HG03060 (cell line): ENCODE measurements around the gene MTF1.
"Not testable (repeated sequence)": the region's sequence is repeated elsewhere in the genome, so short reads cannot be mapped to it uniquely, and the experiment has no call there.

ENCODE experiments used
- ATAC-seq: cut with Tn5 transposase; IDR thresholded peaks from one replicate; pipeline ENCODE4 v1.9.1; 2021; ENCODE audit warnings: low read depth, moderate number of reproducible peaks; ENCODE audit not compliant: unreplicated experiment

MTF1 gene

DNA sequence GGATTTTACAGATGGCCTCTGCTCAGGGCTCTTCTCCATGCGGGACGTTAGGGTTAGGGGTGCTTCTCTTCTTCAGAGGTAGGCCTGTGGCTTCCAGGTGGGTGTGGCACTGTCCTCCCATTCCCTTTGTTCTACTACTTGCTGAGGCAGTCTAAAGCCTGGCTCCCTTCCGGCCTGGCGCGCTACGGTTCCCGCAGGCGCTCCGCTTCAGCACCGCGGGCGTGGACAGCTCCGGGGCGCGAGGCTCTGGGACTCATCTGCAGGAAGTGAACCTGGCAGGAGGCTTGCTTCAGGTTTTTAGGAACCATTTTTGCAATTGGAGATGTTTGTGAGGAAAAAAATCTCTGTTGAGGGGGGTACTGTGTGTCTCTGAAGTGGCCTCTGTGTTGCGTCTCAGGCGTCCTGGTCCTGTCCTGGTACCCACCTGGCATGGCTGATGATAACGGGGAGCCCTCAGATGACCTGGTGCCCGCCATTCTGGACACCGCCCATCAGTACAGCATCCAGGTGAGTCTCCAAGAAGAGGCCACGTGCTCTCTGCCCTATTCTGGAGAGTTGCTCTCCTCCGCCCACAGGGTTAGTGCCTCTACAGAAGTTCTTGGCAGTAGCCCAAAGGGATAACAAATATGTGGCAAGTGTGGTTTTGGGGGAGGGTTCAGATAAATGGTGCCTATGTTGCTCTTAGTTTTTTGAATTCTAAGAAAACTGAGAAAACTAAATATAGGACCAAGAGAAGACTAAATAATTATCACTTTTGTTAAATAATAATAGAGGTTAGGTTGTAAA, 63.9 kb downstream of the MTF1 start:
- no peak for ATAC-seq

DNA sequence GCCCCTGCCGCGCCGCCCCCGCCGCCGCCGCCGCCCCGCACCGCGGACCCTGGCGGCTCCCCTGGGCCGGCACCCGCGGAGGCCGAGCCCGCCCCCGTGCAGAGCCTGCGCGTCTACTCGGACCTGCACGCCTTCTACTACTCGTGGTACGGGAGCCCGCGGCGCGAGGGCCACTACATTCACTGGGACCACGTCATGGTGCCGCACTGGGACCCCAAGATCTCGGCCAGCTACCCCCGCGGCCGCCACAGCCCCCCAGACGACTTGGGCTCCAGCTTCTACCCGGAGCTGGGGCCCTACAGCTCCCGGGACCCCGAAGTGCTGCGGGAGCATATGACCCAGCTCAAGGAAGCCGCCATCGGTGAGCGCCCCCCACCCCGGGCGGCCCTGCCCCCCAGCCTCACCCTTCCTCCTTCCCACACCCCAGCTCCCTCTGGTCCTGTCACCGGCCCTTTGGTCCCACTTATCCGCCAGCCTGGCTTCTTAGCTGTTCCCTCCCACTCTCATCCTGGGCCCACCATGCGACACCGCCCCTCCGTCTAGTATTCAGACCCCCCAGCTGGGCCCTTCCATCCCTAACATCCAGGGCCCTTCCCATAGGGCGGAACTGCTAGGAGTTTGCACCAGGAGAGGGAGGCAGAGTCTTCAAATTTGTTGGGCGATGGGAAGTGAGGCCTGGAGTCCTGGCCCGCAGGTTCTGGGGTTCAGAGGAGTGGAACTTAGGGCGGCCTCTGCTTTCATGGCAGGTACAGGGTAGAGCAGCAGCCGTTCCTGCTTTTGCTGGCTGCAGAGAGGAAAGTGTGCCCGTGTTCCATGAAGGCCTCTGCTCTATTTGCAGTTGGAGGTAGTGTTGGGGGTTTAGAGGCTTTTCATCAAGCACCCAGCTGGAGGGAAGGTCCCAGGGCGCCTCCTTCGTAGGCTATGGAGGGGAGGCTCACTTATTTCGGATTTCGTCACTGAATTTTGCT, 64.7 kb downstream of the MTF1 start:
- ATAC-seq: no peak

DNA sequence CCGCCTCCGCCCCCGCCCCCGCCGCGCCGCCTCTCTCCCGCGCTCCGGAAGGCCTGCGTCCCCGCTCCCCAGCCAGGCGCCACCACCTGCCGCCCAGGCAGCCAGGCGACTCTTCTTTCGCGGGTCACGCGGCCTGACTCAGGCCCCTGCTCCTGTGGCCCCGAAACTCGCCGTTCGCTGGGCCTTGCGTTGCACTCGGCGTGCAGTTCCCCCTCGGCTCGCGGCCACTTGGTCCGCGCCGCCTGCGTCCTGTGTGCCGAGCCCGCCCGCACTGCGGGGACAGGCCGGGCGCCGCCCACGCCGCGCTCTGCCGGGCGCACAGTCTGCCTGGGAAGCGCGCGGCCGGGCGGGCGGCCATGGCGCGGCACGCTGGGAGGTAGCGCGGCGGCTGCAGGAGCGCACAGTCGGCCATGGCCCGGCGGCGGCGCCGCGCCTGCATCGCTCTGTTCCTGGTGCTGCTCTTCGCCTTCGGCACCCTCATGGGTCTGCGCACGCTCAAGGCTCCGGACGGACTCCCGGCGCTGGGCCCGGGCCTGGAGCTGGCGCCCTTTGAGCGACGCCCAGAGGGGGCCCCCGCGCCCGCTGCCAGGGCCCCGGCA, 65.5 kb downstream of the MTF1 start, which contains the start of gene MANEAL:
TSS of gene MANEAL (plus strand) at position 75 of the 599 bp plus-strand sequence. CDS start at position 411, 336 bp downstream.
- ATAC-seq: no peak

DNA sequence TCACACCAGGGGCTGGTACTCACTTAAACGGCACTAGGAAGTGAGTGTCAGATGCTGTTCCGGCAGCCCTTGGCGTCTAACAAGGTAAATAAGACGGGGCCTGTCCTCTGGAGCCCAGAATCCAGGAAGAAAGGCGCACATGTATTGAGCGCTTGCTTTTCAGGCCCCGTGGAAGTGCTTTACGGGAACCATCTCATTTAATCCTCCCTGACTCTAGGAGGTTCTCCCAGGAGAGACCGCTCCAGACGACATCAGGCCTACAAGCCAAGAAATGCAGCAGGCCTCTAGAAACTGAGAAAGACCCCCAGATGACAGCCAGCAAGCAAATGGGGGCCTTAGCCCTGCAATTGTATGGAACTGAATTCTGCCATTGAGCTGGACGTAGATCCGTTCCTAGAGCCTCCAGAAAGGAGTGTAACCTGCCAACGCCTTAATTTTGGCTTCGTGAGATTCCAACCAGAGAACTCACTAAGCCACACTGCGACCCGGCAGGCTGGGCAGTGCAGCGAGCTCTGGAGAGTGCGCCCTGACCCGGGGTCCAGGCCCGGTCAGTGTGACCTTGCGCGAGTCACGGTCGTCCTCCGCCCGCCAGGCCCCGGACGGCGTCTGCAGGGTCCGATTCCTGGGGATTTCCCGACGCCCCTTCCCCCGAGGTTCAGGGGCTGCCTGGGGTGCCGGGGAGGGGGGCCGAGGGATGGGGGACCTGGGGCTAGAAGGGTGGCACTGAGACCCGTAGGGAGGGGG, 66.3 kb downstream of the MTF1 start:
- no peak for ATAC-seq

DNA sequence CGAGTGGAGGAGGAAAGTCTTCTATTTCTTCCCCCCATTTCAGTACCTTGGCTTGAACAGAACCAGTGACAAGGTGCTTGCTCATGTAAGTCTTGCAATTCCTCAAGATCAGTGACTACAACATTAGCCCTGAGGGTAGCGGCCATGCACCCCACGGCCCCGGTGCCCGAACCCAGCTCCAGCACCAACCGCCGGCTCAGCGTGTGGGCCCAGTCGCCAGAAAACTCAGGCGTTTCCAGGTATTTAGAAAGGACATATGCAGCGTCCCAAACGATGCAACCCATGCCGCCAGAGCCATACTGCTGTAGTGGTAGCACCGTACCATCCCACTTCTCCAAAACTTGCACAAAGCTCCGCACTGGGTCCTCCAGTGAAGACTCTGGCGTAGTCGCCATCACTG, 76.9 kb downstream of the MTF1 start:
- no peak for ATAC-seq

DNA sequence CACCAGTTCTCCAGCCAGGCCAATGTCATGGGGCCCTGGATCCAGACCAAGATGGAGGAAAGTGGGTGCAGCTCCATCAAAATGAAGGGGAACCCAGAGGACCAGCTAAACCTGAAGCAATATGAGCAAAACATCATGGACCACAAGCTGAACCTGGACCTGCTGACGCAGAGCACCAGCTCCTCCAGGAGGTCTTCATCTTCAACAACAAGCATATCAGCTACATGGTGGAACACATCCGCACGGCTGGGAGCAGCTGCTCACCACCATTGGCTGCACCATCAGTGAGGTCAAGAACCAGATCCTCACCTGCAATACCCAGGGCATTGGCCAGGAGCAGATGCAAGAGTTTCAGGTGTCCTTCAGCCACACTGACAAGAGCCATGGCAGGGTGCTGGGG, 80.7 kb downstream of the MTF1 start:
- no peak for ATAC-seq

DNA sequence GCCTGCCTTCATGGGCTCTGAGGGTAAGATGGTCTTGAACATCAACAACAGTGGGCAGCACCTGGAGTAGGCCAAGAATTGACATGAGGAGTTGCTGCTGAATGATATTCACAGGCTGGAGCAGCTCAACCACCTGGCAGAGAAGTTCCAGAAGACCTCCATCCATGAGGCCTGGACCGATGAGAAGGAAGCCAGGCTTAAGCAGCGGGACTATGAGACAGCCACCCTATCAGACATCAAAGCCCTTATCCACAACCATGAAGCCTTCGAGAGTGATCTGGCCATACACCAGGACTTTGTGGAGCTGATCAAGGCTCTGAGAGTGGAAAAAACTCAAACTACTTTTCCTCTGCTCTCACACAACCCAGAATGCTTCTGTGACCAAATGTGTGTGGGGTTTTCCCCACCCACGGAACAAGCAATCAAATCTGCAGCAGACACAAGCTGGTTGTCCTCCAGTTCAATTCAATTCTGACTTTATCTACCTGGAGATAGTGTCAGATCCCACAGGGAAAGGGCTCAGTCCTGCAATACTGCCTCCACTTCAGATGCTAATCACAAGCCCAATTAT, 82.4 kb downstream of the MTF1 start:
- no peak for ATAC-seq

DNA sequence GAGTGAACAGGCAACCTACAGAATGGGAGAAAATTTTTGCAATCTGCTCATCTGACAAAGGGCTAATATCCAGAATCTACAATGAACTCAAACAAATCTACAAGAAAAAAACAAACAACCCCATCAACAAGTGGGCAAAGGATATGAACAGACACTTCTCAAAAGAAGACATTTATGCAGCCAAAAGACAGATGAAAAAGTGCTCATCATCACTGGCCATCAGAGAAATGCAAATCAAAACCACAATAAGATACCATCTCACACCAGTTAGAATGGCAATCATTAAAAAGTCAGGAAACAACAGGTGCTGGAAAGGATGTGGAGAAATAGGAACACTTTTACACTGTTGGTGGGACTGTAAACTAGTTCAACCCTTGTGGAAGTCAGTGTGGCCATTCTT, 88.0 kb downstream of the MTF1 start:
- not testable (repeated sequence) for ATAC-seq

DNA sequence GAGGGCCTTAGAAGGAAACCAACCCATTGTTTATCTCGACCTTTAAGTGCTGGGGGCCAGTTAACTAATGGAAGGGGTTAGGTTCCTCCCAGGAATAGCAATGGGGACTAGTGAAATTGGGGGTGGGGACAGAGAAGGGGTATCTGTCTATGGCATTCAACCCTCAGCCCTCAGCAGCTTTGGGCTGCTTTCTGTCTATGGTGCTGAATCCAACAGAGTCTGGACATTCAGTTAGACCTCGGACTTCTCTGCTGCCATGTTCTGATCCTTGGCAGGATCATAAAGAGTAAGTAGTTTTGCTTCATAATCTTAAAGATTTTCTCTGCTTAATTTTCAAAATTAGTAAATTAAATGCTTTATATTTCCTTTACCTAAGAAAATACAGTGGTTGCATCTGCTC, 91.9 kb downstream of the MTF1 start:
- no peak for ATAC-seq

DNA sequence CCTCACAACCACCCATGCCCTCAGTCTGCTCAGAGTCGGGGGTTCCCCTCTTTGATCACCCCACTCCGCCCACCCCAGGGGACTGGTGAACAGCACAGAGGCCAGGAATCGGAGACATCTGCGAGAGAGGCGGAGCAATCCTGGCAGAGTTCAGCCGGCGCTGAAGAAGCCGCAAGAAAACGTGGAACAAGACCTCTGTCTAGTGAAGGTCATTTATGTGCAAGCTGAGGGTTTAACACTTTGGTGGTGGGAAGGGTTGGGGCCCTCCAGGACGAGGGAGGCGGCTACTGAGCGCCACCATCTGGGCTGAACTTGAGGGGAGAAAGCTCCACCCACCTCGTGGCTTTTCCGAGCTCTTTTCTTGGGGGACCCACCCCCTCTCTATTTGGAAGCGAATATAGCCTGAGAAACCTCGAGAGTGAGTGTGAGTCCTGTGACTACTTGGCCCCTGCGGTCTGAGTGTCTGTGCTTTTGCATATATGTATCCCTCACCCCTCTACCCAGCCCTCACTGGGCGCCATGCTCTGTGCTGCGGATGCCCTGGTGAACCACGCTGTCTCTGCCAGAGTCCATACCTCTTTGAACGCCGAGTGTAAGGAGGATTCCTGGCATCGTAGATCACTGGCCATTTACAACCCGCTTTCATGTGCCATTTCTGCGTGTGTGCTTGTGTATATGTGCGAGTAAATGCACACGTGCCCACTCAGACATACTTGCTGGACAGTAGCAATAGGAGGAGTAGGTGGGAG, 93.3 kb downstream of the MTF1 start:
- no peak for ATAC-seq

DNA sequence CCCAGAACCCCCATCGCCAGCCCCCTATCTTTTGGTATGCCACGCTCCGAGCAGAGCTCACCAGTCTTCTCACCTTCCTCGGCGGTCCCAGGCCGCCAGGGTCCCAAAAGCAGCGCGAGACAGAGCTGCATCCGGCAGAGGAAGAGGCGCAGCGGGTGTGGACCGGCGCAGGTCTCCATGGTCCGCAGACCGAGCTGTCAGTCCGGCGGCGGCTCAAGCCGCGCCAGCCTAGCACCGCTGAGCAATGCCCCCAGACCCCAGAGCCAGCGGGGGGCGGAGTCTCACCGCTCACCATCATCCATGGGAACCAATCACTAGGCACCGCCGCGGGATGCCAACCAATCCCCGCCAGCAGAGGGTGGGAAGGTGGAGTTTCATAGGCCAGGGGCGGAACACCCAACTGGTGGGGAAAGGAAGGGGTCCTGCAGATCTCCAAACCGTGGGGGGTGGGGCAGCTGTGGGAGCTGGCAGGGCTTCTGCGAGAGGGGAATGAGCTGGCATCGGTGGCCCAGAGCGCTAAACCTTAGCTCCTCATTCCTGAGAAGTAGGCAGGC, 94.4 kb downstream of the MTF1 start, which contains the start of gene EPHA10:
TSS of gene EPHA10 (minus strand) at position 233 of the 554 bp plus-strand sequence. CDS start at position 179, 54 bp downstream.
- no peak for ATAC-seq

DNA sequence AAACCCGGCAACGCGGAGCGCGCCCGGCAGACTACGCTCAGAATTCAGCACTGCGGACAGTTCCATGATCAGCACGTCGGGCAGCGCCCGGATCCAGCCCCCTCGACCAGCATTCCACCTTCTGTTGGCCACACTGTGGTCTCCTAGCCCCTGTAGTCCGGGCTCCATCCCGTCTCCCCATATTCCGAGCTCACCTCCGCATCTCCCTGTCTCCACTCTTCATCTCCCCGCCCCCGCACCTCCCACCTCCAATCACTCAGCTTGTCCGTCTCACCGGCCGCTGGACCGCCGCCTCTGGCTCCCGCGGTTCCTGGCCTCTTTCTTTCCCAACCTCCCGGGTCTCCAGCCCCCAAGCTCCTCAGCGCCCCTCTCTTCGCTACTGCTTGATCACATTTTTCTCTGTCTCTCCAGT, 95.0 kb downstream of the MTF1 start:
- no peak for ATAC-seq

DNA sequence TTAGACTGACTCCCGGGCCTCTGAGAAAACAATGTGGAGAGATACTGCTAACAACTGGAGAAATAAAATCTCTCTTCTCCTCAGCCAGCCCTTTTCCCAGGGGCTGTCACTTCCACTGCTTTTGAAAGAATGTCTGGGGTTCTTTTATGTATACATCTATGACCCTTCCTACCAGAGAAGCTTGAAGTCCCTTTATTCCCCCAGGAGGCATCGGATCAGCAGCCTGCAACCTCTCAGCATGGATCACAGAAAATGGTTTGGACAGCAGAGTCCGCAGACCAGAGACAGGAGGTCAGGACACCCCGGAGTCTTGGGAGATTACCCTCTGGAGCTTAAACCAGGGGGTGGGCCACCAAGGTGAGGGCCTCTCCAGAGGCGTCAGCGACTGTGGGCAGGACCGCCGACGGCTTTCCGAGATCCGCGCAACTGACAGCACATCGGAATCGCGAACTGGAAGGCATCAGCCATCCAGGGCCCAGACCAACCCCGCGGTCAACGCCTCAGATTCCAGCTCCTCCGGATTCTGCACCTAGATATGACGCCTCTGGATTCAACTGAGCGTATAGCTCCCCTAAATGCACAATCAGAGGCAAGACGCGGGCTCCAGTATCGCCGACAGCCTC, 95.5 kb downstream of the MTF1 start:
- no peak for ATAC-seq

DNA sequence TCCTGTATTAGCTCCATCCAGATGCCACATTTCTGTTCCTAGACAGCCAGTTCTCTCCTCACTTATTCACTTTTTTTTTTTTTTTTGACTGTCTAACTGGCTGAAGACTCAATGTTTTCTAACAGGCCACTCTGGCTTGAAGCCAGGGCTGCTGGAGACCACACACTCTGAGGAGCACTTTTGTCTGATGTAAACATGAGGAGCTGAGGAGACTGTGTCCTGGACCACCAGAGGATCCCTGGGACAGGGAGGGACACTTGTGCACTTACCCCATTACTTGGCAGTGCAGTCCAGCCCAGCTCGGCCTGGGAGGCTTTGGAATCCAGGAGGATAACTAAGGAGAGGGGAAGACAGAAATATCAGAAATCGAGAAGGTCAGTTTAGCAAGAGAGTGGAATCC, 96.9 kb downstream of the MTF1 start:
- no peak for ATAC-seq

DNA sequence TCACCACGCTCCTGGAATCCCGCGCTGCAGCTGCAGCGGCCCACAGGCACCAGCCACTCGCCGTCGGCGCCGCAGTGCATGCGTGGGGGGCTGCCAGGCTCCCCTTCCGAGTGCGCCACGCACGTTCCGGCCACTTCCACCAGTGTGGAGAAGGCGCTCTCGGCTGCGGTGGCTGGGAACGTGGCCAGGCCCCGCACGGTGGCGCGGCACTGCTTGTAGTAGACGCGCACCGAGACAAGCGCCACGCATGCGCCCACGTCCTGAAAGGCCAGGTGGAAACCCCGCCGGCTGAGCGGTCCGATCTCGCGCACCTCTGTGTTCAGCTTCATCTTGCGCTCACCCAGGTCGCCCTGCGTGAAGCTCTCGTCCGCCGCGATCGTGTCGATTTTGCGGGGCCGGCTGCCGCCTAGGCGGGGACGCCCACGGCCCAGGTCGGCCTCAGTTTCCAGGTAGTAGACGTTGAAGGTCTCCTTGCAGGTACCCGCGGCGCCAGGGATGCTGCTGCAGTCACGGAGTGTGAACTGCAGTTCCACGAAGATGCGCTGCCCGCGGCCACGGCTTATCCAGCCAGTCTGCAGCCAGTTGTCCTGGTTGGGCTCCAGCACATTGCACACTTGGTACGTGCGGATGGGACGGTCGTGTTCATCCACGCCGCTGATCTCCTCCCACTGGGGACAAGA, 97.8 kb downstream of the MTF1 start:
- no peak for ATAC-seq
